ENCODE data around the gene PCBP4.

Gene PCBP4

DNA sequence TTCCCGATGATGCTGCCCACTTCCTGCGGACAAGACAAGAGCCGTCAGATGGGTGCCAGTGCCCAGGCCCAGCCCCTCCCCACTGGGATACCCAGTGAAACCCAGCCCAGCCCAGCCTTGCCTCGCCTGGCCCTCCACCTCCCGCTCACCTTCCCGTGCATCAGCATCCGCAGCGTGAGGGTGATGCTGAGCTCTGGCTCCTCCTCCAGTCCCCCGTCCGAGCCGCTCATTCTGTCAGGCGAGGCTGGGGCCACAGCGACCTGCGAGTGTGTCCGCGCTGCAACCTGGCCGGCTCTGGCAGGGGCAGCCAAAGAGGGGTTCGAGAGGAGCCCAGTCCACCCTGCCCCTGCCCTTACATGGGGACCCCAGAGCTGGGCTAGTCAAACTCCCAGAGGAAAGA, 6.2 kb downstream of the PCBP4 start:
- no peak for DNase-seq (ENCODE audit: extremely low read depth, low read depth)
- H3K4me3 ChIP-seq (replicated peaks; ENCODE audit: low read depth, low read length): no peak overlapping the region
- TF ChIP-seq CTCF (IDR thresholded peaks at IDR 0.05; ENCODE audit: low read depth, low read length, missing control alignments): no peak

- DNase-seq (ENCODE audit: extremely low read depth, low read depth): no peak
- no peak overlapping the region for H3K4me3 ChIP-seq (replicated peaks; ENCODE audit: low read depth, low read length)
- TF ChIP-seq CTCF (IDR thresholded peaks at IDR 0.05; ENCODE audit: low read depth, low read length, missing control alignments): no peak
Observed at GRCh38 chr3:51960386-51960785, 6.9 kb downstream of the PCBP4 start.

- H3K4me3 ChIP-seq (replicated peaks; ENCODE audit: low read depth, low read length): no peak overlapping the region
- DNase-seq (ENCODE audit: extremely low read depth, low read depth): no peak
- TF ChIP-seq CTCF (IDR thresholded peaks at IDR 0.05; ENCODE audit: low read depth, low read length, missing control alignments): no peak
Observed at GRCh38 chr3:51959651-51960050, 7.6 kb downstream of the PCBP4 start.

- DNase-seq (ENCODE audit: extremely low read depth, low read depth): no peak
- no peak for TF ChIP-seq CTCF (IDR thresholded peaks at IDR 0.05; ENCODE audit: low read depth, low read length, missing control alignments)
- no peak overlapping the region for H3K4me3 ChIP-seq (replicated peaks; ENCODE audit: low read depth, low read length)
Observed at GRCh38 chr3:51958603-51959521, 8.4 kb downstream of the PCBP4 start.

DNA sequence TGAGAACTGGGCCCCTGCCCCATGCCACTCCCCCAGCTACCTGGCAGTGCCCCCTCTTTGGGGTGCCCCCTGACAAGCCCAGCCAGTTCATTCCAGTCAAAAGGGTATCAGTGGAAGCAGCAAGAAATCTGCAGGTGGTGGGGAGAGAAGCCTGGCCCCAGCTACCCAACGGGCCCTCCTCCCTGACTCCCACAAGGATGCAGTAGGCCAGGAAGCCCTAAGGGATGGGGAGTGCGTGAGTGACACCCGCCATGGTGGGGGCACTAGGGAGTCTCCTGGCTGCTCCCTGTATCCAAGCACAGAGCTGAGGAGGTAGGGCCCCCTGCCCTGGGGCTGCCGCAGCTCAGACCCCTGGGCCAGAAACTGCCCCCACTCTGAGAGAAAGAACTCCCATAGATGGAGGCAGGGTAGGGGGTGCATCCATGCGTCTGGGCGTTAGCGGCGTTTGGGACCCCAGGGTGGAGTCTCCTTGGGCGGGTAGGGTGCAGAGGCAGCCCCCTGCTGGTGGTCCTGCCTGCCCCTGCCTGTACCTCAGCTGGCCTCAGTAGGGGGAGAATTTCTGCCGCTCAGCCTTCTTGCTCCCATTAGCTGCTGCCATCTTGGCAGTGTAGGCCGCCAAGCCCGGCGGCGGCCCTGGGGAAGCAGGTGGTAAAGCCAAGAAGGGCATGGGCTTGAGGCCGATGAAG, 9.6 kb downstream of the PCBP4 start:
- H3K4me3 ChIP-seq (replicated peaks; ENCODE audit: low read depth, low read length): no peak overlapping the region
- DNase-seq (ENCODE audit: extremely low read depth, low read depth): no peak
- no peak for TF ChIP-seq CTCF (IDR thresholded peaks at IDR 0.05; ENCODE audit: low read depth, low read length, missing control alignments)

- 0 out of 2 replicates have a peak overlapping the region, but pooled peaks have one; percentile 20 for H3K4me3 ChIP-seq (replicated peaks; ENCODE audit: low read depth, low read length)
- no peak for DNase-seq (ENCODE audit: extremely low read depth, low read depth)
- peak; percentile 52 for TF ChIP-seq CTCF (IDR thresholded peaks at IDR 0.05; ENCODE audit: low read depth, low read length, missing control alignments)
Observed at GRCh38 chr3:51955893-51956770, 11.1 kb downstream of the PCBP4 start.

Measured in HFF-Myc (cell line).